ENCODE data around the gene WRAP73. TPM values are rescaled to one million over a fixed set of nuclear protein-coding genes. Genes with fewer than 3 reads are reported as not detected.

WRAP73 gene
- total RNA-seq, 1 experiment from 2014 or later = 25.3 TPM

- no peak for TF ChIP-seq CTCF (IDR thresholded peaks at IDR 0.05; ENCODE audit: unreplicated experiment)
Observed at GRCh38 chr1:3581296-3582036, 68.4 kb downstream of the WRAP73 start.

More at GRCh38 chr1:3581296-3582036, 68.4 kb downstream of the WRAP73 start:
- Mint-ChIP-seq H3K27me3 (ENCODE audit: insufficient read depth, unreplicated experiment) (no peaks in the 10 kb centered on the region), H3K27ac (ENCODE audit: low read depth, unreplicated experiment) (no peak overlapping the region), H3K4me3 (ENCODE audit: unreplicated experiment) (no peak overlapping the region), H3K4me1 (ENCODE audit: insufficient read depth, unreplicated experiment) (no peaks in the 10 kb centered on the region), H3K36me3 (ENCODE audit: insufficient read depth, unreplicated experiment) (no peaks in the 10 kb centered on the region), H3K9me3 (ENCODE audit: unreplicated experiment) (peaks cover 9% of the 10 kb centered on the region)
- CTCF ChIA-PET = interaction anchor here (0.6 to 1.3 kb wide), 2 partner anchors 34 to 1287 kb away, joined by 3 to 5 read pairs; no protein-coding TSS in a partner anchor
- BruUV-seq (replicated peaks) = no TSS peak
- POLR2A ChIA-PET = no interaction called here
- no peak for DNase-seq (ENCODE audit: unreplicated experiment)
- intact Hi-C loops (cut with micrococcal nuclease) = no loop called here

Other genes with a start within 250 kb of the WRAP73 start
- gene ARHGEF16, start 195.4 kb downstream of the WRAP73 start, total RNA-seq (2022) = 8.6 and 8.8 TPM in 2 replicates
- gene MEGF6, start 38.6 kb downstream of the WRAP73 start, total RNA-seq (2022) = 12.9 and 14.3 TPM in 2 replicates
- 21.9 and 29.7 TPM in 2 replicates for gene TPRG1L, start 25.1 kb downstream of the WRAP73 start, total RNA-seq (2022)
- 0.37 and 0.82 TPM in 2 replicates for gene TP73, start 2.4 kb upstream of the WRAP73 start, total RNA-seq (2022)
- not detected in 2 replicates for gene CCDC27, start 102.3 kb upstream of the WRAP73 start, total RNA-seq (2022)
- 1.2 TPM in 1 of 2 replicates, not detected in the other for gene SMIM1, start 122.6 kb upstream of the WRAP73 start, total RNA-seq (2022)
- 46.1 and 53.0 TPM in 2 replicates for gene LRRC47, start 146.4 kb upstream of the WRAP73 start, total RNA-seq (2022)
- gene CEP104, start 207.1 kb upstream of the WRAP73 start, total RNA-seq (2022) = 68.7 and 74.1 TPM in 2 replicates
- 4.5 and 4.8 TPM in 2 replicates for gene DFFB, start 207.4 kb upstream of the WRAP73 start, total RNA-seq (2022)